Colonic mucosa (tissue), 4 donors: ENCODE results near the gene FGF8. TPM values are rescaled to one million over a fixed set of nuclear protein-coding genes. Genes with fewer than 3 reads are reported as not detected.

Experiments used
- DNase-seq: peaks from one replicate; pipeline ENCODE4 v3.0.0-alpha.2; 2020
- H3K27ac ChIP-seq: fragments of 200-600 bp; one replicate; pipeline ENCODE4 v1.8.0; 2021
- H3K27me3 ChIP-seq: fragments of 200-600 bp; one replicate; pipeline ENCODE4 v1.8.0; 2021
- H3K36me3 ChIP-seq: fragments of 200-600 bp; one replicate; pipeline ENCODE4 v1.8.0; 2021
- H3K4me1 ChIP-seq: fragments of 200-600 bp; one replicate; pipeline ENCODE4 v1.8.0; 2021; ENCODE audit warnings: mild to moderate bottlenecking
- H3K4me3 ChIP-seq: fragments of 200-600 bp; one replicate; pipeline ENCODE4 v1.8.0; 2021
- H3K9ac ChIP-seq, 2 donors: one replicate each; pipeline ENCODE4 v1.7.0; 2013; ENCODE audit warnings: control low read depth in 2 of 2, low read depth in 2 of 2, low read length in 2 of 2
- H3K9me3 ChIP-seq: fragments of 200-600 bp; one replicate; pipeline ENCODE4 v1.8.0; 2021
- intact Hi-C: fragments of 100-400 bp; cut with DNase I; formaldehyde crosslinking; loops from one replicate; pipeline ENCODE4 v1.14.1; 2022
- total RNA-seq, 2 donors: library from RNA; stranded (reverse); fragmentation: NEBNext Ultra II Directional in 1 of 2; extraction: Animal tissue kit (Norgen Biotek cat#: 25700) in 1 of 2; gene quantifications; one replicate each; pipeline ENCODE4 v1.2.1, GENCODE V29; 2021
- TF ChIP-seq, protein P1 (sequence below): fragments of 200-600 bp; IDR thresholded peaks from one replicate; pipeline ENCODE4 v1.8.0; 2022; ENCODE audit warnings: antibody characterized with exemption, mild to moderate bottlenecking
- donor health status: healthy.
- donor health status: DM: no; HTN: no; CAD: no.
- donor health status: DM: no; HTN: no; CAD: no.

The FGF8 gene
- total RNA-seq, 2 donors from 2014 or later = not detected

DNA sequence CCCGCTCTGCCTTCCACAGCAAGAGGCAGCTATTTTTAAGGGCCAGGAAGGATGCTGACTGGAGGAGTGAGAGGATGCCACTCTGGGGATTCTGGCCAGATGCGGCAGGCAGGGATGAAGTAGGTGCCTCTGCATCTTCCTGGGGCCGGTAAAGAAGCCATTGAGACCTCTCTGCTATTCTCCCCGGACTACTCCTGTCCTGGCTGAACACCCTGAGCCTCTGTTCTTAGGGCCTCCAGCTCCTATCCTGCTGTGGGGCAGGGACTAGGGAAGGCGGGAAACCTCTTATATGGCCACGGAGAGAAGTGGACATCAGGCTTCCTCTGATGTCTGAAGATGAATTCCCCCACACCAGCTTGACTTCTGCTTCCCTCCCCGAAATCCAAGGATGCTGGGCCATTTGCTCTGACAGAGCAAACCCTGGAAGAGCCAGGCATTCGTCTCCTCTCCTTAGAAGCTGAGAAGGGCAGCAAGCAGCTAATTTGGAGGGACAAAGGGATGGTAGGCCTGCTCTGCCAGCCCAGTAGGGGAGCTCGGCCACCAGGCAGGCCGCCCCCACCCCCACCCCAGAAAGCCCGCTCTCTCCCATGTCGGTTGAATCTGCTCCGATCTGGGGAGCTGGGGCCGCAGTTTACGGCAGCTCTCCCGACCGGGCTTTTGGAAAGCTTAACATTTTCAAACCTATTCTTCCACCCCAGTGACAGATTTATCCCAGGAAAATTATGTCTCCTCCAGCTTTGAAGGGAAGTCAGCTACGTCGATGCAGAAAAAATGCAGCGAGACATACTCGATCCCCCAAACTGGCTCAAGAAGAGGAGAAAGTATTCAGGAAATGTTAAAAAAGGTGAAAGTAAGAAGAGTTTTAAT, 2.8 kb downstream of the FGF8 start:
- intact Hi-C loops = loop anchor here (10.0 kb wide), 1 partner anchor 558 kb away; no protein-coding TSS in a partner anchor

DNA sequence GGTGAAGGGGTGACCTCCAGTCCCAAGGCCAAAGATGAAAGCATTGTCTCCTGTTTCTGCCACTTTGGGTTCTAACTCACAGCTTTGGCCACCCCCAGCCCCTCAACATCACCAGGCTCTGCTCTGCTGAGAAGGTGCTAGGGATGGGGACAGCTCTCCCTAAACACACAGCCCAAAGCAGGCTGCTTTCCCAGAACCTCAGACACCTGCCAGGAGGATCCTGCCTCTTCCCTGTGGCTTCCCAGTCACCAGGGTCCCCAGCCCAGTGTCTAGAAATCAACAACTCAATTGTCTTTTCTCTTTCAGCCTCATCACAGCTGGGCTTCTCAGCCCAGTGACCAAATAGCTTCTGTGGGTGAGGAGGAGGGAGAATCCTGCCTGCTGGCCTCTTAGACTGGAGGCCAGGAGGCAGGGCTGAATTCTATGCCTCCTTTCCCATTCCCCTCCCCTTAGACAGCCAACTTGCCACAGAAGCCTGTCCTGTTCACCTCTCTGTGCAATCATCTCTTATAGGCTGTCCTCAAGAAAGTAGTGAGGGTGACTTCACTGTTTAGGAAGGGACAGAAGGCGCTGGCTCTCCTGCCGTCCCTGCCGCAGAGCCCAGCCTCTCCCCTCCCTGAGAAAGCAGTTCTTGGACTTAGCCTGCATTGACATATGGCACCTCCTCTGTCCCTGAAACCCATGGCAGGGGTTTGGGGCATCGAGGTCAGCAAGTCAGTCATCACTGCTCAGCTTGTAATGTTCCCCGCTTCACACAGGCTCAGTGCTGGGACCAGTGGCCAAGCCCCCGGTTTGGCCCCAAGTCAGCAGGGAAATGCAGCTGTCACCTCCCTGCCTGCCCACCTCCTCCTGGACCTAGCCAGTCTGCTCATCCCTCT, 3.7 kb downstream of the FGF8 start:
- Histone ChIP-seq H3K4me3 (no peak overlapping the region), H3K9ac (no peak overlapping the region), H3K27me3 (peaks cover 50% of the 10 kb centered on the region), H3K27ac (no peak overlapping the region), H3K4me1 (no peaks in the 10 kb centered on the region), H3K36me3 (no peaks in the 10 kb centered on the region), H3K9me3 (no peaks in the 10 kb centered on the region)
- DNase-seq = no peak
- TF ChIP-seq, protein P1, sequence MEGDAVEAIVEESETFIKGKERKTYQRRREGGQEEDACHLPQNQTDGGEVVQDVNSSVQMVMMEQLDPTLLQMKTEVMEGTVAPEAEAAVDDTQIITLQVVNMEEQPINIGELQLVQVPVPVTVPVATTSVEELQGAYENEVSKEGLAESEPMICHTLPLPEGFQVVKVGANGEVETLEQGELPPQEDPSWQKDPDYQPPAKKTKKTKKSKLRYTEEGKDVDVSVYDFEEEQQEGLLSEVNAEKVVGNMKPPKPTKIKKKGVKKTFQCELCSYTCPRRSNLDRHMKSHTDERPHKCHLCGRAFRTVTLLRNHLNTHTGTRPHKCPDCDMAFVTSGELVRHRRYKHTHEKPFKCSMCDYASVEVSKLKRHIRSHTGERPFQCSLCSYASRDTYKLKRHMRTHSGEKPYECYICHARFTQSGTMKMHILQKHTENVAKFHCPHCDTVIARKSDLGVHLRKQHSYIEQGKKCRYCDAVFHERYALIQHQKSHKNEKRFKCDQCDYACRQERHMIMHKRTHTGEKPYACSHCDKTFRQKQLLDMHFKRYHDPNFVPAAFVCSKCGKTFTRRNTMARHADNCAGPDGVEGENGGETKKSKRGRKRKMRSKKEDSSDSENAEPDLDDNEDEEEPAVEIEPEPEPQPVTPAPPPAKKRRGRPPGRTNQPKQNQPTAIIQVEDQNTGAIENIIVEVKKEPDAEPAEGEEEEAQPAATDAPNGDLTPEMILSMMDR = no peak
- intact Hi-C loops = loop anchor here (10.0 kb wide), 1 partner anchor 557 kb away; no protein-coding TSS in a partner anchor

More for the DNA sequence above, 2.8 kb downstream of the FGF8 start:
- Histone ChIP-seq H3K4me3 (no peak overlapping the region), H3K36me3 (no peaks in the 10 kb centered on the region), H3K9me3 (no peaks in the 10 kb centered on the region), H3K27me3 (peaks cover 50% of the 10 kb centered on the region), H3K27ac (no peak overlapping the region), H3K4me1 (no peaks in the 10 kb centered on the region), H3K9ac (no peak overlapping the region)
- no peak for DNase-seq
- TF ChIP-seq, protein P1 = no peak

GRCh38 chr10:101771380-101771779, 4.5 kb downstream of the FGF8 start:
- H3K4me1 ChIP-seq = no peaks in the 10 kb centered on the region
- H3K9ac ChIP-seq = no peak overlapping the region
- DNase-seq = no peak
- intact Hi-C loops = loop anchor here (10.0 kb wide), 1 partner anchor 557 kb away; no protein-coding TSS in a partner anchor
- H3K27me3 ChIP-seq = peaks cover 48% of the 10 kb centered on the region
- no peak overlapping the region for H3K4me3 ChIP-seq
- TF ChIP-seq, protein P1 = no peak
- H3K9me3 ChIP-seq = no peaks in the 10 kb centered on the region
- no peaks in the 10 kb centered on the region for H3K36me3 ChIP-seq
- H3K27ac ChIP-seq = no peak overlapping the region

DNA sequence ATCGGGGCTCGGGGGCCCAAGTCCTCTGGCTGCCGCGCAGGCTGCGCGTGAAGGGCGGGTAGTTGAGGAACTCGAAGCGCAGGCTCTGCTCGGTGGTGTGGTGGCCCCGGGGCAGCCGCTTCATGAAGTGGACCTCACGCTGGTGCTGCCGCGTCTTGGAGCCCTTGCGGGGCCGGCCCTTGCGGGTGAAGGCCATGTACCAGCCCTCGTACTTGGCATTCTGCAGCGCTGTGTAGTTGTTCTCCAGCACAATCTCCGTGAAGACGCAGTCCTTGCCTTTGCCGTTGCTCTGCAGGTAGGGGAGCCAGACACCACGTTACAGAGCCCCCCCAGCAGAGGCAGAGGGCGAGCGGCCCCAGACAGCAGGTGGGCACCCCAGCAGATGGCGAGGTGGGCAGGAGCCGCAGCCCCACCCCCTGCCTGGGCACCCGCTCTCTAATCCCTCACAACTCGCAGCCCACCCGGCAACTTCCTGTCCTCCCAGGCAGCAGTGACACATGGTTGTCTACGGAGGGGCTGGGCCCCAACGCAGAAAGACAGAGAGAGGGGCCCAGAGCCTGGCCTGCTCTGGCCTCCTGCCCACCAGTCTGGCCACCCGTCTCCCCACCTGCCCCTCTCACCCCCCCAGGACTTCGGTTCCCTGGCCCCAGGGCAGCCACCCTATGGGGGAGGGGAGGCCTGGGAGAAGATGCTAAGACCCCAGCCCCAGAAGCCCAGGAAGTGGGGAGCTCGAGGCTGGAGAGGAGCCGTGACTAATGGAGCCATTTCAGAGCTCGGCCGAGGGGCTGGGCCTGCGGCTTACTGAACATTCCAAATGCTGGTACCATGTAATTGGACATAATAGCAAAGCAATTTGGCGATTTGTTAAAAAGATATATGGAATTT, 5.3 kb downstream of the FGF8 start:
- H3K36me3 ChIP-seq = no peaks in the 10 kb centered on the region
- H3K4me1 ChIP-seq = no peaks in the 10 kb centered on the region
- no peak overlapping the region for H3K4me3 ChIP-seq
- intact Hi-C loops = loop anchor here (10.0 kb wide), 1 partner anchor 556 kb away; no protein-coding TSS in a partner anchor
- no peaks in the 10 kb centered on the region for H3K9me3 ChIP-seq
- H3K27ac ChIP-seq = no peak overlapping the region
- TF ChIP-seq, protein P1 = no peak
- peaks cover 43% of the 10 kb centered on the region for H3K27me3 ChIP-seq
- no peak overlapping the region for H3K9ac ChIP-seq
- no peak for DNase-seq
